Colonic mucosa (tissue), 4 donors: ENCODE measurements around the gene IMMT. TPM values are rescaled to one million over a fixed set of nuclear protein-coding genes. Genes with fewer than 3 reads are reported as not detected.
"Not testable (repeated sequence)": the region's sequence is repeated elsewhere in the genome, so short reads cannot be mapped to it uniquely, and the experiment has no call there.

Experiments
- DNase-seq: peaks from one replicate; pipeline ENCODE4 v3.0.0-alpha.2; 2020
- H3K27ac ChIP-seq: fragments of 200-600 bp; one replicate; pipeline ENCODE4 v1.8.0; 2021
- H3K27me3 ChIP-seq: fragments of 200-600 bp; one replicate; pipeline ENCODE4 v1.8.0; 2021
- H3K36me3 ChIP-seq: fragments of 200-600 bp; one replicate; pipeline ENCODE4 v1.8.0; 2021
- H3K4me1 ChIP-seq: fragments of 200-600 bp; one replicate; pipeline ENCODE4 v1.8.0; 2021; ENCODE audit warnings: mild to moderate bottlenecking
- H3K4me3 ChIP-seq: fragments of 200-600 bp; one replicate; pipeline ENCODE4 v1.8.0; 2021
- H3K9ac ChIP-seq, 2 donors: one replicate each; pipeline ENCODE4 v1.7.0; 2013; ENCODE audit warnings: control low read depth in 2 of 2, low read depth in 2 of 2, low read length in 2 of 2
- H3K9me3 ChIP-seq: fragments of 200-600 bp; one replicate; pipeline ENCODE4 v1.8.0; 2021
- intact Hi-C: fragments of 100-400 bp; cut with DNase I; formaldehyde crosslinking; loops from one replicate; pipeline ENCODE4 v1.14.1; 2022
- total RNA-seq, 2 donors: library from RNA; stranded (reverse); fragmentation: NEBNext Ultra II Directional in 1 of 2; extraction: Animal tissue kit (Norgen Biotek cat#: 25700) in 1 of 2; gene quantifications; one replicate each; pipeline ENCODE4 v1.2.1, GENCODE V29; 2021
- TF ChIP-seq, protein P1 (sequence below): fragments of 200-600 bp; IDR thresholded peaks from one replicate; pipeline ENCODE4 v1.8.0; 2022; ENCODE audit warnings: antibody characterized with exemption, mild to moderate bottlenecking
- donor health status: healthy.
- donor health status: DM: no; HTN: no; CAD: no.
- donor health status: DM: no; HTN: no; CAD: no.

Gene IMMT
- total RNA-seq, 2 donors from 2014 or later, result 125 to 127 TPM

DNA sequence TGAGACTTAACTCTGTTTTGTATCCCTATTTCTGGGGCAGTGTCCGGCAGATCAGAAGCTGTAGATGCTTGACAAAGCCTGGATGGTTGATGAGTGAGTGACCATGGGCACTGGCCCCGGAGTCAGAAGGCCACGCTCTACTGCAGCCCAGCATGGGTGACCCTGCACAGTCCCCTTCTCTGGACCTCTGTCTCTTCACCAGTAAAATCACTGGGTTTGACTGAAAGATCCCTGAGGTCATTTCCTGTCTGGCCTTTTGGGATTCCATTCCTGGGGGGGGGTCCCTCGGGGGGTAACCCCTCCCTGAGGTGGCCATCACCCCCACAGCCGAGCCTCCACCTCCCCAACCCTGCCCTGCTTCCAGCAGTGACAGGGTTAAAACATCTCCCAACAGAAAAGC, 35.7 kb upstream of the IMMT start:
- Histone ChIP-seq H3K36me3 (no peaks in the 10 kb centered on the region), H3K9me3 (no peaks in the 10 kb centered on the region), H3K9ac (no peak overlapping the region), H3K27me3 (no peaks in the 10 kb centered on the region), H3K27ac (no peak overlapping the region), H3K4me3 (no peak overlapping the region), H3K4me1 (no peaks in the 10 kb centered on the region)
- no peak for DNase-seq
- intact Hi-C loops, result no loop called here
- TF ChIP-seq, protein P1, sequence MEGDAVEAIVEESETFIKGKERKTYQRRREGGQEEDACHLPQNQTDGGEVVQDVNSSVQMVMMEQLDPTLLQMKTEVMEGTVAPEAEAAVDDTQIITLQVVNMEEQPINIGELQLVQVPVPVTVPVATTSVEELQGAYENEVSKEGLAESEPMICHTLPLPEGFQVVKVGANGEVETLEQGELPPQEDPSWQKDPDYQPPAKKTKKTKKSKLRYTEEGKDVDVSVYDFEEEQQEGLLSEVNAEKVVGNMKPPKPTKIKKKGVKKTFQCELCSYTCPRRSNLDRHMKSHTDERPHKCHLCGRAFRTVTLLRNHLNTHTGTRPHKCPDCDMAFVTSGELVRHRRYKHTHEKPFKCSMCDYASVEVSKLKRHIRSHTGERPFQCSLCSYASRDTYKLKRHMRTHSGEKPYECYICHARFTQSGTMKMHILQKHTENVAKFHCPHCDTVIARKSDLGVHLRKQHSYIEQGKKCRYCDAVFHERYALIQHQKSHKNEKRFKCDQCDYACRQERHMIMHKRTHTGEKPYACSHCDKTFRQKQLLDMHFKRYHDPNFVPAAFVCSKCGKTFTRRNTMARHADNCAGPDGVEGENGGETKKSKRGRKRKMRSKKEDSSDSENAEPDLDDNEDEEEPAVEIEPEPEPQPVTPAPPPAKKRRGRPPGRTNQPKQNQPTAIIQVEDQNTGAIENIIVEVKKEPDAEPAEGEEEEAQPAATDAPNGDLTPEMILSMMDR, result no peak

DNA sequence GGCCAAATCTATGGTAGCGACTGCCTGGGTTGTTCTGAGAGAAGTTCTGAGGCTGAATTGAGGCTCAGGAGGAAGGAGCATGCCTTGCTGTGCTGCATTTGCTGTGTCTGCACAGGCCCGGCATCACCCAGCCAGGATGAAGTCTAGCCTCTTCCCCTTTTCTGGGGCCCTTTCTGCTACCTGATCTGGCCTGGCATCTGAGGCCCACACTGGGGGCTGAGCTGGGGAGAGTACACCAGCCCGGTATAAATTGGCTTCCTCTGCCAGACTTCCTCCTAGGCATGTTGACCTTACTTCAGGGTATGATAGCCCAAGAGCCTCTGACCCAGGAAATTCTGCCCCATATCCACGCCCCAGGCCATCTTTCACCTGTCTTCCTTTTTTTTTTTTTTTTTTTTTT, 34.0 kb upstream of the IMMT start:
- H3K9ac ChIP-seq, result no peak overlapping the region
- no peaks in the 10 kb centered on the region for H3K36me3 ChIP-seq
- H3K9me3 ChIP-seq, result no peaks in the 10 kb centered on the region
- intact Hi-C loops, result no loop called here
- no peaks in the 10 kb centered on the region for H3K27me3 ChIP-seq
- no peak overlapping the region for H3K27ac ChIP-seq
- TF ChIP-seq, protein P1, result no peak
- no peaks in the 10 kb centered on the region for H3K4me1 ChIP-seq
- no peak for DNase-seq
- H3K4me3 ChIP-seq, result no peak overlapping the region

DNA sequence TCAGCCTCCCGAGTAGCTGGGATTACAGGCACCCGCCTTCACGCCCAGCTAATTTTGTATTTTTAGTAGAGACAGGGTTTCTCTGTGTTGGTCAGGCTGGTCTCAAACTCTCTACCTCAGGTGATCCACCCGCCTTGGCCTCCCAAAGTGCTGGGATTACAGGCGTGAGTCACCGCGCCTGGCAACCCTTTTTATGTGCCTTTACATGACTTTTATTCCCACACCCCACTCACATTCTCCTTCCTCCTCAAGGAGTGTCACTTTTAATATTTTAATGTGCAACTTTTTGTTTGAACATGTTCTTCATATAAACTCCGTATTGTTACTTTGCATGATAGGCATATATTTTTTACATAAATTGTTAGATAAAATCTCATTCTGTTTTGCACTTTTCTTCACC, 33.3 kb upstream of the IMMT start:
- H3K27me3 ChIP-seq, H3K4me1 ChIP-seq, H3K4me3 ChIP-seq, H3K27ac ChIP-seq, intact Hi-C loops, H3K9ac ChIP-seq, H3K9me3 ChIP-seq, DNase-seq, H3K36me3 ChIP-seq: not testable (repeated sequence)

DNA sequence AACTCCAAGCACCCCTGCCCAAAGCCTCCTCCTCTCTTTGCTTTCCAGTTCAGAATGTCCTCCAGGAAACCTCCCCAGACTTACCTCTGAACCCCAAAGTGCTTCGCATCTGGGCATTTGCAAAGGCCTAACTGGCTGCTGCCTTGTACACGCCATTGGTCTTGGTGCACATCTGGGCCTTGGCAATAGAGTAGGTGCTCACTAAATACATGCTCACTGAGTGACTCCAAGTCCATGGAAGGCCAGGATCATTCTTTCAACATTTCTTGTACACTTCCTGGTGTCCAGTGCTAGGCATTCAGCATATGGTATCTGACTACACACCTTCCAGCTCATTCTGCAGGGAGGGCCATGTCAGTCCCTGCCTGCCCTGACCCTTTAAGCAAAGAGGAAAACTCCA, 32.4 kb upstream of the IMMT start:
- H3K27ac ChIP-seq, result no peak overlapping the region

DNA sequence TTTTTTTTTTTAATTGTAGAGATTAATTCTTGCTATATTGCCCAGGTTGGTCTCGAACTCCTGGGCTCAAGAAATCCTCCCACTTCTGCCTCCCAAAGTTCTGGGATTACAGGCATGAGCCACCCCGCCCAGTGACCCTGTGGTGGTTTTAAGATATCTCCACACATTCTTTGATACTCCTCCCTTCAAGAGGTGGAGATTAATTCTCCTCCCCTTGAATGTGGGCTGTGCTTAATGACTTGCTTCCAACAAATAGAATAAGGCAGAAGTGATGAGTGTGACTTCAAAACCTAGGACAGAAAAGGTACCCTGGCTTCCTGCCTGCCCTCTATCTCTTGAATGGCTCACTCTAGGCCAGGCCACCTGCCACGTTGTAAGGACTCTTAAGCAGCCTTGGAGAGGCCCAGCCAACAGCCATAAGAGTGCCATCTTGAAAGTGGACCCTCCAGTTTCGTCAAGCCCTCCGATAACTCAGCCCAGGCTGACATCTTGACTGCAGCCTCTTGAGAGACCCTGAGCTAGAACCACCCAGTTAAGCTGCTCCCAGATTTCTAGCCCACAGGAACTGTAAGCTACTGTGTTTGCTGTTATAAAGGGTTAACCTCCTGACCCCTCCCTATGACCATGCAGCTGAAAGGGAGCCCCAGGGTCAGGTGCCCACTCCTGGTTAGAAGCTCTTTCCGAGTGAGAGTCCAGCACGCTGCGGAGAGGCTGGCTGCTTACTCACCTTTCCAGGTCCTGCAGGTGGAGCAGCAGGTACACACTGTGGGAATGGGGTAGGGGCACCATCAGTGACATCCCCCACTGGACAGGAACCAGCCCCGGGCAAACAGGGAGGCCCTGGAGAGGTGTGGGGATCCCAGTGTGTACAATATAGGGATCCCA, 31.6 kb upstream of the IMMT start:
- Histone ChIP-seq H3K4me1 (no peaks in the 10 kb centered on the region), H3K27me3 (no peaks in the 10 kb centered on the region), H3K9me3 (no peaks in the 10 kb centered on the region), H3K4me3 (no peak overlapping the region), H3K9ac (no peak overlapping the region), H3K27ac (no peak overlapping the region), H3K36me3 (no peaks in the 10 kb centered on the region)
- intact Hi-C loops, result no loop called here
- TF ChIP-seq, protein P1, result no peak
- no peak for DNase-seq

More for the DNA sequence above, 32.4 kb upstream of the IMMT start:
- no peaks in the 10 kb centered on the region for H3K4me1 ChIP-seq
- H3K9me3 ChIP-seq, result no peaks in the 10 kb centered on the region
- no peak for DNase-seq
- H3K4me3 ChIP-seq, result no peak overlapping the region
- H3K9ac ChIP-seq, result no peak overlapping the region
- H3K27me3 ChIP-seq, result no peaks in the 10 kb centered on the region
- TF ChIP-seq, protein P1, result no peak
- H3K36me3 ChIP-seq, result no peaks in the 10 kb centered on the region
- intact Hi-C loops, result no loop called here

DNA sequence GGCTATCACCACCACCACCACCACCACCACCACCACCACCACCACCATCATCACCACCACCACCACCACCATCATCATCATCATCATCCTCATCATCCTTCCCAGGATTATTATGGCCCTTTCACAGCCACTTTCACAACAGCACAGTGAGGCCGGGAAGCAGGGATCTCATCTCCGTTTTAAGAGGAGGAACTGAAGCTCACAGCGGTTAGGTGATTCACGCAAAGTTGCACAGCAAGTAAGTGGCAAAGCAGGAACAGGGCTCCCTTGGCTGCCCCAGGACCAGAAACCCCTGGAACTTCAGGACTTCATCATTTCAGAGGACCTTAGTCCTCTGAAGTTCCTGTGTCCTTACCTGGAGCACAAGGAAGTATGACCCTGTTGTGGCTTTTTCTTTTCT, 30.8 kb upstream of the IMMT start:
- H3K36me3 ChIP-seq, result no peaks in the 10 kb centered on the region
- no peaks in the 10 kb centered on the region for H3K4me1 ChIP-seq
- intact Hi-C loops, result no loop called here
- TF ChIP-seq, protein P1, result no peak
- no peak overlapping the region for H3K9ac ChIP-seq
- no peak overlapping the region for H3K27ac ChIP-seq
- H3K27me3 ChIP-seq, result no peaks in the 10 kb centered on the region
- H3K9me3 ChIP-seq, result no peaks in the 10 kb centered on the region
- no peak for DNase-seq
- no peak overlapping the region for H3K4me3 ChIP-seq
